NB4 (cell line): ENCODE data around the gene RSF1.

Experiments
- MYC ChIP-seq: IDR thresholded peaks from 2 replicates; pipeline ENCODE4 v1.6.1; 2011; ENCODE audit warnings: low read depth, low read length
- POLR2A ChIP-seq: IDR thresholded peaks from 2 replicates; pipeline ENCODE4 v1.6.1; 2011; ENCODE audit warnings: mild to moderate bottlenecking; ENCODE audit not compliant: insufficient read length; ENCODE audit errors: extremely low read depth
- TF ChIP-seq, protein P1 (sequence below): IDR thresholded peaks from one replicate; pipeline ENCODE4 v1.5.1; 2012; ENCODE audit warnings: low read depth, low read length
- TF ChIP-seq, protein P2 (sequence below): IDR thresholded peaks from 2 replicates; pipeline ENCODE4 v1.6.1; 2011; ENCODE audit warnings: low read depth, low read length

GRCh38 chr11:77636731-77637344 is 183.7 kb downstream of the RSF1 start:
- no peak for TF ChIP-seq POLR2A
- TF ChIP-seq, protein P1, sequence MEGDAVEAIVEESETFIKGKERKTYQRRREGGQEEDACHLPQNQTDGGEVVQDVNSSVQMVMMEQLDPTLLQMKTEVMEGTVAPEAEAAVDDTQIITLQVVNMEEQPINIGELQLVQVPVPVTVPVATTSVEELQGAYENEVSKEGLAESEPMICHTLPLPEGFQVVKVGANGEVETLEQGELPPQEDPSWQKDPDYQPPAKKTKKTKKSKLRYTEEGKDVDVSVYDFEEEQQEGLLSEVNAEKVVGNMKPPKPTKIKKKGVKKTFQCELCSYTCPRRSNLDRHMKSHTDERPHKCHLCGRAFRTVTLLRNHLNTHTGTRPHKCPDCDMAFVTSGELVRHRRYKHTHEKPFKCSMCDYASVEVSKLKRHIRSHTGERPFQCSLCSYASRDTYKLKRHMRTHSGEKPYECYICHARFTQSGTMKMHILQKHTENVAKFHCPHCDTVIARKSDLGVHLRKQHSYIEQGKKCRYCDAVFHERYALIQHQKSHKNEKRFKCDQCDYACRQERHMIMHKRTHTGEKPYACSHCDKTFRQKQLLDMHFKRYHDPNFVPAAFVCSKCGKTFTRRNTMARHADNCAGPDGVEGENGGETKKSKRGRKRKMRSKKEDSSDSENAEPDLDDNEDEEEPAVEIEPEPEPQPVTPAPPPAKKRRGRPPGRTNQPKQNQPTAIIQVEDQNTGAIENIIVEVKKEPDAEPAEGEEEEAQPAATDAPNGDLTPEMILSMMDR, result no peak
- TF ChIP-seq, protein P2, sequence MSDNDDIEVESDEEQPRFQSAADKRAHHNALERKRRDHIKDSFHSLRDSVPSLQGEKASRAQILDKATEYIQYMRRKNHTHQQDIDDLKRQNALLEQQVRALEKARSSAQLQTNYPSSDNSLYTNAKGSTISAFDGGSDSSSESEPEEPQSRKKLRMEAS, result peak; percentile 79
- TF ChIP-seq MYC, result no peak; the same call in none of the 2 replicates
